ENCODE data around the gene MACROD2. TPM values are rescaled to one million over a fixed set of nuclear protein-coding genes. Genes with fewer than 3 reads are reported as not detected.

Gene MACROD2
- total RNA-seq, 2 donors from 2014 or later = 0.95 to 4.2 TPM

- no peaks in the 10 kb centered on the region for H3K9me3 ChIP-seq
- no peak overlapping the region for H3K27ac ChIP-seq
- ATAC-seq (ENCODE audit: insufficient number of reproducible peaks, low FRiP score, low read depth) (no peak), DNase-seq (ENCODE audit: low spot score) (no peak)
- TF ChIP-seq CTCF (IDR thresholded peaks at IDR 0.05) = no peak
- no peaks in the 10 kb centered on the region for H3K27me3 ChIP-seq (replicated peaks; ENCODE audit: insufficient read depth)
- H3K4me1 ChIP-seq (ENCODE audit: control insufficient read depth in 1 of 2, low read depth in 2 of 2) = no peaks in the 10 kb centered on the region
- no peaks in the 10 kb centered on the region for H3K36me3 ChIP-seq
- no peak overlapping the region for H3K4me3 ChIP-seq
Observed at GRCh38 chr20:15200147-15200565, 1204.8 kb downstream of the MACROD2 start.

DNA sequence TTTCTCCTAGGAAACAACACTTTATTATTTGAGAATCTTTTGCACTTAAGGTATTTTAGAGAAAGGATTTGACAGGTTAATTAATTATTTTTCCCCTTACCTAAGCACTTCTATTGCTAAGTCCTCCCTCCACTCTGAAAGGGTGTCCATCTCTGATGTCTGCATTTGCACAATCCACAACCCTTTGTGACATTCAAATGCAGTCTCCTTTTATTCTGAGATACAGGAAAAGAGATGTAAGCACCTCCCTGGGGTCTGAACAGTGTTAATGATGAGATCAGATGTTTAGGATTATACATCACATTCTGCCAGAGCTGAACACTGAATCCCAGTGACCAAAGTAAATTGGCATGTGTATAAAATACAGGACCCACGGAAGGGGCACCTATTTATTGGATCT is 1206.3 kb downstream of the MACROD2 start:
- Histone ChIP-seq H3K27me3 (replicated peaks; ENCODE audit: insufficient read depth) (no peaks in the 10 kb centered on the region), H3K36me3 (no peaks in the 10 kb centered on the region), H3K4me1 (ENCODE audit: control insufficient read depth in 1 of 2, low read depth in 2 of 2) (no peaks in the 10 kb centered on the region), H3K9me3 (no peaks in the 10 kb centered on the region), H3K27ac (no peak overlapping the region), H3K4me3 (no peak overlapping the region)
- DNase-seq (ENCODE audit: low spot score) = no peak
- TF ChIP-seq CTCF (IDR thresholded peaks at IDR 0.05) = no peak
- no peak for ATAC-seq (ENCODE audit: insufficient number of reproducible peaks, low FRiP score, low read depth)

- Histone ChIP-seq H3K4me3 (no peak overlapping the region), H3K4me1 (ENCODE audit: control insufficient read depth in 1 of 2, low read depth in 2 of 2) (no peaks in the 10 kb centered on the region), H3K36me3 (no peaks in the 10 kb centered on the region), H3K27me3 (replicated peaks; ENCODE audit: insufficient read depth) (no peaks in the 10 kb centered on the region), H3K9me3 (no peaks in the 10 kb centered on the region), H3K27ac (no peak overlapping the region)
- DNase-seq (ENCODE audit: low spot score) (no peak), ATAC-seq (ENCODE audit: insufficient number of reproducible peaks, low FRiP score, low read depth) (no peak)
- no peak for TF ChIP-seq CTCF (IDR thresholded peaks at IDR 0.05)
Observed at GRCh38 chr20:15204234-15204633, 1208.9 kb downstream of the MACROD2 start.

DNA sequence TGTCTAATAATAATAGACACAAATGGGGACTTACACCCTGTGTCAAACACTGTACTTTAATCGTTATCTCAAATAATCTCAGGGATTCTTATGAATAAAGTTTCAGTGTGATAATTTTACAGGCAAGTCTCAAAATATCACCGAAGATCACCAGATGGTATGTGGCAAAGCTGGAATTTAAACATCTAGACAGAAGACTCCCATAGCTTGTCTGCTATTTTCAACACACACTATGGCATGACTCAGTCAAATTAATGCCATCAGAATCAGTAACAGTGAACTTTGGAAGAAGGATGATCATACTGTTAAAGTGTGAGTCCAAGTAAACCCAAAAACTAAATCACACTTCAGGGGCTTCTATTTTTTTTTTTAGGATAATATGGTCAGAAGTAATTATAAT is 1209.7 kb downstream of the MACROD2 start:
- no peak overlapping the region for H3K4me3 ChIP-seq
- no peaks in the 10 kb centered on the region for H3K4me1 ChIP-seq (ENCODE audit: control insufficient read depth in 1 of 2, low read depth in 2 of 2)
- DNase-seq (ENCODE audit: low spot score) = no peak
- H3K27ac ChIP-seq = no peak overlapping the region
- TF ChIP-seq CTCF (IDR thresholded peaks at IDR 0.05) = no peak
- no peaks in the 10 kb centered on the region for H3K27me3 ChIP-seq (replicated peaks; ENCODE audit: insufficient read depth)
- ATAC-seq (ENCODE audit: insufficient number of reproducible peaks, low FRiP score, low read depth) = no peak
- no peaks in the 10 kb centered on the region for H3K36me3 ChIP-seq
- H3K9me3 ChIP-seq = no peaks in the 10 kb centered on the region

DNA sequence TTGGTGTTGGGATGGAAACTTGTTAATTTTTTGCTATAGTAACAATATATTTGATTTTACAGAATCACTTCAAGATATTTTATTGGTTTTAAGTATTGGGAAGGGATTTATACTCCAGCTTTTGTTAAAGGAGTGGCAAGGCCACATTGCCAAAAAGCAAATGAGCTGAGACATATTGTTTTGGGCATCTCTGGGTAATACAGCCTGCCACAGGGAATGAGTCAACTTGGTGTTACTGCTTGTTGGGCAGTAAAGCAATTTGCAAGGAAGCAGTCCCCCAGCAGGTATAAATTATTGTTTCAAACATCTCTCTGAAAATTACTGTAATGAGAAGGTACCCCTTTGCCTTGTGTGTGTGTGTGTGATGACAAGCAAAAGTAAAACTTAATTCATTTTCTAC is 1210.4 kb downstream of the MACROD2 start:
- Histone ChIP-seq H3K27me3 (replicated peaks; ENCODE audit: insufficient read depth) (no peaks in the 10 kb centered on the region), H3K27ac (no peak overlapping the region), H3K4me3 (no peak overlapping the region), H3K36me3 (no peaks in the 10 kb centered on the region), H3K9me3 (no peaks in the 10 kb centered on the region), H3K4me1 (ENCODE audit: control insufficient read depth in 1 of 2, low read depth in 2 of 2) (no peaks in the 10 kb centered on the region)
- no peak for DNase-seq (ENCODE audit: low spot score)
- ATAC-seq (ENCODE audit: insufficient number of reproducible peaks, low FRiP score, low read depth) = no peak
- no peak for TF ChIP-seq CTCF (IDR thresholded peaks at IDR 0.05)
